GM19328 (cell line): ENCODE data around the gene SEZ6L.

ENCODE experiments used
- ATAC-seq: cut with Tn5 transposase; IDR thresholded peaks from one replicate; pipeline ENCODE4 v1.9.1; 2021; ENCODE audit warnings: mild to moderate bottlenecking, moderate library complexity; ENCODE audit not compliant: unreplicated experiment

The SEZ6L gene

DNA sequence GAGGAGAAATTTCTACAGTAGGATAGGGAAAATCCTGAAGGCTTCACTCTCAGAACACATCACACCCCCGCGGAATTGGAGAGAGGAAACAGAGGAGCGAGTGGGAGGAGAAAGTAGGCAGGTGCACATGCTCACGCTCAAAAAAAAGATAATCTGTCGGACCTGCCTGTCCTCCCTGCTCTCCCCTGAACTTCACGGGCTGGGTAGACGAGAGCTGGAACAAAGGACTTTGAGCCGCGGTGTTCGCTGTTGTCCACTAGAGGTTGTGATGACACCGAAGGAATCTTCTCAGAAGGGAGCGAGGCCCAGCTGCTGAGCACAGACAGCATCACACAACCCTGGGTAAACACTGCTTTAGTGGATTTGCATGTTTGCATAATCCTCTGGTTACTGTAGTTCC lies 5.0 kb downstream of the SEZ6L start:
- ATAC-seq: no peak

DNA sequence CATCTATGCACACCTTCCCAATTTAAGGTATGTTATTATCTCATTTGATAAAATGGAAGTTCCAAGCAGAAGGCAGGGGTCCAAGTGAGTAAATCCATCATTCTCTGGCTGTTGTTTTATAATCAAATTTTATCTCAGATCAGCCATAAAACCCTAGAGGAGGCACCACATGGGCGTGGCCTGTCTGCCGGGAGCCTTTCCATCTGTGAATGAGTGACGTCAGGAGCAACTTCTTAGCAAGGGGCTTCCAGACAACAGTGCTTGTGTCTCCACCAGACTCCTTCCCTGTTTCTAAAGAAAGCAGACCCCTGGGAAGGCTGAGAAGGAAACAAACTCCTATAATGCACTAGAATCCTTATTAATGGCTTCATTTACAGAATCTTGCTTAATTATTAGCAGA lies 13.5 kb downstream of the SEZ6L start:
- no peak for ATAC-seq

DNA sequence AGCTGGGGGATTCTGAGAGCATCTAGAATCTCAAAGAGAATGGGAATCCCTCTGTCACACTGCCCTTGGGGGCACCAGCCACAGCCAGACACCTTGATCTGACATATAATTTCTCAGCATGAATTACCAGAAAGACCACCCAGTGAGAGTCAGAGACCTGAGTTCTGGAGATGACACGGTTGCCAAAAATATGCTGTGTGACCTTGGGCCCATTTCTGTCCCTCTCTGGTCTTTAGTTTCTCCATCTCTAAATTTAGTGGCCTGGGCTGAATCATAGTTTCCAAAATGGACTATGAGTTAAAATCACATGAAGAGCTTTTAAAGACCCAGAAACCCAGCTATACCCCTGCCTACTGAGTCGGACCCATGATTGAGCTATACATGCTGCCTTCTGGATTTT lies 15.9 kb downstream of the SEZ6L start:
- ATAC-seq: no peak

DNA sequence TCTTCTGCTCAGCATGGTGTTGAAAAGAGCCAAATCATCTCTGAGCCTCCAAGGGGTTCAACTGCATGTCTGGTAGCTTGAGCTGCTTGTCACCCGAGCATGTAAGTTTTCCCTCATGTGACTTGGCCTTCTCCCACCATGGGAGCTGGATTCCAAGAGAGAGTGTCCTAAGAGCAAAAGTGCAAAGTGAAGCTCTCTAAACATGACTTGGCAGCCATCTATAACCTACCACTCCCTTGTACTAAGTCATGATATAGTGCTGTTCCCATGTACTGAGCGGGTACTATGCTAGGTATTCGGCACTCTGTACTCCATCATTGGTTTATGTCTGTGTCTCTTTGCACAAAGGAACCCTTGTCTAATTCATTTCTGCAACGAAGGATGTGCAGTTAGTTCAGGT lies 19.1 kb downstream of the SEZ6L start:
- no peak for ATAC-seq

DNA sequence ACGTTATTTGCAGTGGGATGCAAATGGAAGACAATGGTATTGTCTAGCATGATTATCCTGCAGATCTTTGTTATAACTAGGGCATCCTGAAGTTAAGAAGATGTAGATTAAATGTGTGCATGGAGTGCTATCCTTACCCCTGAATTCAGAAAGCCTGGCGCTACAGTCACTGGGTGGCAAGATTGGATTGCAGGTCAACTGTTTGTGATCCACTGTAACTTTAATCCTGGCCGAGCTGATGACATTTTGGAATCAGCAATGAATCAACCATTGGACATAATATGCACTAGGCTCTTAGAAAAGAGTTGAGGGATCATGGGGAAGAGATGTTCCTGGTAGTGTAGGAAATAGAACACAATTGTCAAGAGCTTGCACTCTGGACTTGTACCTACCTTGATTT lies 25.1 kb downstream of the SEZ6L start:
- no peak for ATAC-seq

DNA sequence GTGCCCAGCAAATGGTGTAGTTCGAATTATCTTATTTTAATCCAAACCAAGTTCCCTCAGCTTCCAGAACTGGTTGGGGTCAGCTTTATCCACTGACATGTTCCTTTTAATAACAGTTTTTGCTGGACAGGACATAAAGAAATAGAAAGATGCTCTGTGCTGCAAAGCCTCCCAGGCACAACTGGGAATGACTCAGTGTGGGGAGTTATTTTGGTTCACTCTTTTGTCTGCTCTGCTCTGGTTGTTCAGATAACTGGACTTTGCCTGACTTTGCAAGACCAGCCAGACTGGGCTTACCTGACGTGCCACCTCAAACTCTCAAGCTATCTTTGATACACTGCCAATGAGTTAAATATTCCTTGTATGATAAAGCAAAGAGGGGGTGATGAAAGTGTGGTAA lies 25.6 kb downstream of the SEZ6L start:
- no peak for ATAC-seq

DNA sequence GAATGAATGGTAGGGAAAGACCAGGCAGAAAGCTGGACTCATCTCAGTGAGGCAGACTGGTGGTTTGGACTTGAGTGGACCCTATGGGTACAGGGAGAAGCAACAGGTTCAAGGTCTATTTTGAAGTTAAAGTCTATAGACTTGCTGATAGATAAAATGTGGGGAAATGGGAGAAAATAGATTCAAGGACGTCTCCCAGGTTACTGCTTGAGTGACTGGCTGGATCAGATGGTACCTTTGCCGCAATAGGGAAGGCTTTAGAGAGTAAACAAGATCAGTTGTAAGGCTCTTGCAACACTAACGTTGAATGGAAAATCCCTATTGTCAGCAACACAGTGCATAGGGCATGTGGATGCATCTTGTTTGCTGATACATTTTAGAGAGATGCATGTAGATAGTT lies 27.4 kb downstream of the SEZ6L start:
- no peak for ATAC-seq

DNA sequence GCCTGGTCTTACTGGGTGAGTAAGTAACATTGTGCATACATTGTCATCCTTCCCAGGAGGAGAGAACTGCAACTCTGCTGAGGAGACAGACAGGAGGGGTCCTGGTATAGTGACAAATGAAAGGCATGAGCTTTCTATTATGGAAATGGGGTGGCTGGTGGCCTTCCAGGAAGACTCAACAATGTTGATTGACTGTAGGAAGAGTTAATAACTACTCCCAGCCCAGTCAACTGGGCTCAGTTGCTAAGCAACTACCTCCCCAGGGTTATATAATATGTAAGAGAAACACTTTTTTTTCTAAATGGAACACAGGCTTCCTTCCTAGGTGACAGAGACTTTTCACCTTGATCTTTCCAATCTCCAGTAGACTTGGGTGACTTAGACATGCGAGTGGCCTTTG lies 28.2 kb downstream of the SEZ6L start:
- ATAC-seq: no peak

DNA sequence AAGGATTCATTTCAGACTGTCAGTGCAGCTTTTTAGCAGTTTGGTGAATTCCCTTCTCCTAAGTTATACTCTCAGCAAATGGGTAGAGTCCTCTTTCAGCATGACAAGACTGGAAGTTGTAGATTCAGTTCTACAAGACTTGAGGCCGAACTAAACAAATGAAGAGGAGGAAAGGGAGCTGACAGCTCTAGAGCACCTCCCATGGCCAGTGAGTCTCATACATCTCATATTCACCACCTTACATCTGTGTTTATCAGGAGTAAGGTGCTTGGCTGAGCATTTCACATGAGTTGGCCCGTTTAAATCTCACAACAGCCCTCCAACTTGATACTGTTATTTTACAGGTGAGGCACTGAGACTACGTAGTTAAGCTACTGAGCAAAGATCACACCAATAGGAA lies 30.4 kb downstream of the SEZ6L start:
- no peak for ATAC-seq

DNA sequence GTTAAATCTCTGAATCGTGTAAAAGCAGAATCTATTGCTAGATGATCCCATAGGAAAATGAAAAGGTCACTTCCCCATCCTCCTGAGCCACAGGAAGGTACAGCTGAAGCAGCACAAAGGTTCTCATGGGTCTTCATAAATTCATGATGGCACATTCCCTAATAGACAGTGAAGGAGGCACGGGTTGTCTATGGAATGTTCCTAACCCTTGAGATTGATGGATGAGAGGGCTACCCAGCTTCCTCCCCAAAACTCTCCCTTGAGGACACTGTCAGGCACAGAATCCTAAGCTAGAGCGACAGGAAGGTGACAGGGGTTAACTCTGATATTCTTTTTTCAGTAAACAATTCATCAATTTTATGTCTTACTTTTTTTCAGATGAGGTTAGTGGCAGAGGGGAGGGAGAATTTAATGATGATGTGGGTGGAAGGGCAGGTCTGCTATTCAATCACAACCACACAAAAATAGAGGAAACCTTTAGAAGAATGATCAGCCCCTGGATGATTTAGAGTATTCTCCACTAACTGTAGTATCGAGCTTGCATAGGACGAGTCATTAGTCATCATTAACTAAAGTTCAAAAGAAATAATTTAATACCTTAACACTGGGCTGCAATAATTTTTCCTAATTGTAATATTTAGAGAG lies 33.1 kb downstream of the SEZ6L start:
- no peak for ATAC-seq

DNA sequence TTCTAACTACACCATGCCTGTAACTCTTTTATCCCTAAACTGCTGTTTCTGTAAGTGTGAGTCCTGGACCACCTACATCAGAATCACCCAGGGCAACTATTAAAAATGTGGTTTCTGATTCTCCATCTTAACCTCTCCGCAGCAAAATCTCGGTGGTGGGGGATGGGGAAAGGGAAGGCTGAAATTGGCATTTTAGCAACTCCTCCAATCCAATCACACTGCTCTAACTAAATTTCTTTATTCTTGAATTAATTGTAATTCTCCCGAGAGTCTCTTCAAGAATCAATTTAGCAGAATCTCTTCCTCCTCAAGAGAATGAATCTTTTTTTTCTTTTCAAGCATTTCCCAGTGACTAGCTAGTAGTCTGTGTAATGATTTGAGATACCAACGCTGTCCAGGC lies 36.2 kb downstream of the SEZ6L start:
- no peak for ATAC-seq

DNA sequence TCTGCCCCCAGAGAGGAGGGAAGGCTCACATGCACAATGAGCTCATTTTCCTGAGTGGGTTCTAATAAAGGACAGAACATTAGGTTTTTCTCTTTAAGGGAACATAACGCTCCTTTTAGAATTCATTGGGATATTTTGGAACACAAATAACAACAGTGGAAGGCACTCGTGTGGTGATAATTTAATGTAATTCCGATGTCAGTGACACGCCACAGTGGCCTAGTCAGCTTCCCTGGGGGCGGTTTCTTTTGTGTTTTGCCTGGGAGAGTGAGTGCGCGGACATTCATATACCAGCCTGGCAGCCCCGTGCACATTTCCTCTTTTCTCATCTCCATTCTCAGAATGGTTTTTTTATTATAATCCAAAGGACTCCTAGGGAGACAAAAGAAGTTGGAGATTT lies 41.1 kb downstream of the SEZ6L start:
- no peak for ATAC-seq

DNA sequence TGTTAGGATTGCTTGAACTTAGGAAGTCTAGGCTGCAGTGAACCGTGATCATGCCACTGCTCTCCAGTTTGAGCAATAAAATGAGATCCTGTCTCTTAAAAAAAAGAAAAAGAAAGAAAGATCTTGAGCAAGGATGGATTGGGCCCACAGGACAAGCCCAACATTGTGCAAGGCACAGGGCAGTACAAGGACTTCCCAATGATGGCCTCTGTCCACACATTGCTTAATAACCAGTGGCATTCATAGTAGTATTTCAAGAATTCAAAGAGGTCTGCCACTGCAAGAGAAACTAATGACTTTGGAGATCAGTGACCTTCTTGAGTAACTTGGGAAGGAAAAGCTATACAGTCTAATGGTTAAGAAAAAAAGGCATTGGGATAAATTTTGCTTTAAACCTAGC lies 44.6 kb downstream of the SEZ6L start:
- no peak for ATAC-seq

DNA sequence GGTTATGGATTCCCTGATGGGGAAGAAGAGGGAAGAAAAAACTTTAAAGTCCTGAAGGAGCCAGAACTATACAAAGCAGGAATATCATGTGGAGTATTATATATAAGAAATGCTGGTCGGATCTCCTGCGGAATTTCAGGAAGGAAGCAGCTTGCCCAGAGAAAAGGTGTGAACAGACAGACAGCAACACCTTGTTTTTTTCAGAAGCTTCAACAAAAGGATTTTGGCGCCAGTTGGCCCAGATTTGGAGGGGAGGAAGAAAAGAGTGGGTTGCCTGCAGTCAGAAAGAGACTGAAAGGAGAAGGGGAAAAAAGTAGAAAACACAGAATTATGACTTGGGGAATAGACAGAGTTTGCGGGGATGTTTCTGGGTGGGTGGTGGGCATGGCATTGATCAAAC lies 45.2 kb downstream of the SEZ6L start:
- ATAC-seq: no peak

DNA sequence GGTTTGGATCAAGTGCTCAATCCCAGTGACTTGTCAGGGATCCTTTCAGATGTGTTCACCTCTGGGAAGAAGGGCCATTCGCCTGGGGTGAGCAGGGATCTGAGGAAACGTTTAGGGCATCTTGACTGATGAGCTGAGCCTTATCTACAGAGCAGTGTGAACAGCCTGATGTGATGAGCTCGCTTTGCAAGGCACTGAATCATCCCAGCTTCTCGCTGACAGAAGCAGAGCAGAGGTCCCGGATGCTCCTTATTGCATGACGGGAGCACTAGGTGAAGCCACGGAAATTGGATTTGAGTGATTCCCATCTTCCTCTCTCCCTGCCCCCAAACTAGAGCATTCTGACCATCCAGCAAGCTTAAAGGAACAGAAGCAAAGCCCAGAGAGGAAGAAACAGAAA lies 46.5 kb downstream of the SEZ6L start:
- ATAC-seq: no peak

DNA sequence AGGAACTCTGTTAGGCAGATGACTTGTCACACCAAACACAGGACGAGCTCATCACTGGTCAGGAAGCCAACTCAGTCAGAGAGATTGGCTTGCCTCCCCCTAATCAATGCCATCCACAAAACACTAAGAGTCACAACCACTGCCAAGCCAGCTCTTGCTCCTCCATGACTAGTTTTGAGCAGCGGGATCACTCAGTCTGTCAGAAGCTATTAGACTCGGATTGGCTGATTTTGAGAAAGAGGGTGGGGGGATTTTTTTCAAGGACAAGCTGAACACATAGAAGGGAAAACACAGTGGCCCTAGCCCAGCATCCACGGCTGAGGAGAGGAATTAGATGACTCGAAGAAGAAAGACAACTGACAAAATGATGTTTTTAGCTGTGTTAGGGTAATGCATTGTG lies 55.9 kb downstream of the SEZ6L start:
- no peak for ATAC-seq

DNA sequence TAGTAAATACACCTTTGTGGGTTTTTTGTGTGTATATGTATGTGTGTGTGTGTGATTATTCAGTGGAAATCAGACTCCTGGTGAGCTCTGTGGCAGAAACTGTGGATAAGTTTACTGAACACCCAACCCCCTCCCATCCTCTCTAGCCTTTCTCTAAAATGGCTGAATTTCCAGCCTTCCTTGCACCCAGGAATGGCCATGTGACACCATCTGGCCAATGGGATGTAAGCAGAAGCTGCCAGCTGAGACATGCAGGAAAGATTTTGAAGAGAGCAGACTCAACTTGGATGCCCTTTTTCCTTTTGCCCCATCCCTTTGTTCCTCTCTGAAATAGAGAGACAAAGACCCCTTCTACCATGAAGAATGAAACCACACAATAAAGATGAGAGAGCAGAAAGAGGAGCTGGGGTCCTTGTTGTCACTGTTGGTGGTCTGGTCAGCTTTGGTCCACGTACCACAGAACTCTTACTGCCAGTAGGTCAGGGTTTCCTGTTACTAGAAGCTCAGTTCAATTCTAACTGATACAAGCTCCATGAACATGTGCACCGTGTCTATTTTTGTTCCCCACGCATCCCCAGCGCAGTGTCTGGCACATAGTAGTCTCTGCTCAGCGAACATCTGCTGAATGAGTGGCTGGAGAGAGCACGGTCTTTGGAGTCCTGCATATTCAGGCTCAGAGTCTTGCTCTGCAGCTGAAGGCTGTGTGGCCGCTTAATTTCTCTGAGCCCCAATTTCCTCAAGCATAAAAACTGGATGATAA lies 57.5 kb downstream of the SEZ6L start:
- ATAC-seq: no peak

DNA sequence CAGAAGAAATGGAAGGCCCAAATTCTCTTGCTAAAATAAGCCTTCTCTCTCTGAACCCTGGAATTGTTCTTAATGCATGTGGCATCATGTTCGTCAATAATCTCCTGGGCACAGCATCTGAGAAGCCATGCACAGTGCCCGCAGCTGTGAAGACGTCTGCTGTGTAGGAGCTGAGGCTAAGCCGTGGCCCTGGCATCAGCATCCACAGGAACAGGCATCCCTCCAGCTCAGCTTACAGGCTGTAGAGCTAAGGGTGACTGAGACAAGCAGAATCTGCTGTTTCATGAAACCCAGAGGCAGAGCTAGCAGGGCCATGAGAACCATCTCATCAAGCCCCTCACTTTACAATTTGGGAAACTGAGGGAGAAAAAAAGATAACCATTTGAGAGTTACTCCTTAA lies 60.6 kb downstream of the SEZ6L start:
- ATAC-seq: no peak

DNA sequence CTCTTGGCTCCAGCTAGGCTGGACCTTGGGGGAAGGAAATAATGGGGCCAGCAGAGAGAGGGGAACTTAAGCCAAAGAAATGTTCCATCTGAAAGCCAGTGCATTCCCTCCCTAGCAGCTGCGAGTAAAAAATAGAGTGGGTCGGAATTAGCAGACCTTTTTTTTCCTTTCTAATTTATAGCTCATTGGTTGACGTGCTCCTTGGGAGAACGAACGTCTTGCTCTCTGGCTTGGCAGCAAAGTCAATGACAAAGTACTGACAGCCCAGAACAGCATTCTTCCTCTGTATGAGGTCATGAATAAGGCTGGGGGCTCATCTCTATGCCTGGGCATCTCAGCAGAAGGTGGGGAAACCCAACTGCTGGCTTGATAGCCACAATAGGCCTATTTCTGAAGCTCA lies 65.0 kb downstream of the SEZ6L start:
- no peak for ATAC-seq

DNA sequence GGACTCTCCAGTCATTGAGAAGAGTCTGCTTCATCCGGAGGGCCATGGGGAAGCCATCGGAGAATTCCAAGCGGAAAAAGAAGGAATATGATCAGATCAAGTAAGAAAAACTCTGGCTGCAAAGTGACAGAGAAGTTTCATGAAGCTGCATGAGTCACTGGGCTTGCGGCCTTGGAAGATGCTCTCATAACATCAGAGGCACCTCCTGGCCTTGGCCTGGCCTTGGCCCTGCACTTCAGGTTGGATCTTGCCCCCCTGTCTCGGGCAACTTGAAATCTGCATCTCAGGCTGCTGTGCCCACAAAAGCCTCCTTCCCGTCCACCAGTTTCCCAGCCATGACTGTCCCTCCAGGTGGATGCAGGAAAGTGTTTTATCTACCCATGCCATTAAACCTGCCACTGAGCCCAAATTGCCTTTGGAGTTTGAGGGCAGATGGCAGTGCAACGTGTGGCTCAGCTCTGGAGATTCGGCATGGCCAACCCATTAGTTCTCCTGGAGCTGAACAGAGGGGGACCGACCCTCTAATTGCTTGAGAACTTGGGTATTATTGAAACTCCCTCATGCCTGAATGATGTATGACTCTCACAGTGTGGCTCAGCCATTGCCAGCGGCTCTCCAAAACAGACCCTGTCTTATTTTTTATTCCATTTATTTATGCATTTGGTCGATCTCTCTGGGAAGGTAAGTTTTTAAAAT lies 66.7 kb downstream of the SEZ6L start:
- ATAC-seq: no peak

DNA sequence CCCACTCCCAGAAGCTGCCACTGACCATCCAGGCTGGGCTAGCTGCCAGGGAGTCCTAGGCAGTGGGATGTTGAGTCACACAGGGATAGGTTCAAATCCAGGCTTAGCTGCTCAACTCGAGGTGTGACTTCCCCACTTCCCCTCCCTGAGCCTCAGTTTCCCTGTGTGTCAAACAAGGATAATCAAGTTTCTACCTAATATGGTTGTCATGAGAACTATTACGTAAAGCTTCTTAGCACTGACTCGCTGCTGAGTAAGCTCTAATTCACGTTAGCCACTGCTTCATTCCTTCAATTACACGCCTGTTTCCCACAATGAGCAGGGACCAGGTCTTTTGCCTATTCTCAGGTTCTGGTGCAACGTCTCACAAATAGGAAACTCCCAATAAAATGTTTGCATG lies 67.7 kb downstream of the SEZ6L start:
- ATAC-seq: no peak

DNA sequence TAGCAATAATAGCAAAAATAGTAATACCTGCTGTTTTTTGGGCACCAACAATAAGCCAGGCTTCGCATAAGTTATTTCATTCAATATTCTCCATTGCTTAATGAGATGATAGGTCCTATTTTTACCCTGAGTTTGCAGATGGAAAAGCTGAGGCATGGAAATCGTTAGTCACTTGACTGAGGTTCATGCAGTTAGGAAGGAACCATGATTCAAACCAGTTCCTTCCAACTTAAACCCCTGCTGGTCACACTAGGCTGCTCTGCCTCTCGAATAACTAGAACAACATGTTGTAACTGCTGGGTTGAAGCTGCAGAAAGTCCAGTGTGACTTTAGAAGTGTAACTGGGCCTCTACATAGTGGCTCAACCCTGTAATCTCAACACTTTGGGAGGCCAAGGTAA lies 69.3 kb downstream of the SEZ6L start:
- no peak for ATAC-seq
